Stimulated activated CD8-positive, alpha-beta memory T cell treated with anti-CD3 and anti-CD28 coated beads, Interleukin-12 subunit alpha, Interleukin-12 subunit beta, amount 100 ng/mL, for 24 hours (primary cell): ENCODE measurements around the gene CRKL.

Source experiments
- DNase-seq: peaks from one replicate; pipeline ENCODE4 v3.0.0-alpha.2; 2020; ENCODE audit errors: extremely low read depth

CRKL gene

DNA sequence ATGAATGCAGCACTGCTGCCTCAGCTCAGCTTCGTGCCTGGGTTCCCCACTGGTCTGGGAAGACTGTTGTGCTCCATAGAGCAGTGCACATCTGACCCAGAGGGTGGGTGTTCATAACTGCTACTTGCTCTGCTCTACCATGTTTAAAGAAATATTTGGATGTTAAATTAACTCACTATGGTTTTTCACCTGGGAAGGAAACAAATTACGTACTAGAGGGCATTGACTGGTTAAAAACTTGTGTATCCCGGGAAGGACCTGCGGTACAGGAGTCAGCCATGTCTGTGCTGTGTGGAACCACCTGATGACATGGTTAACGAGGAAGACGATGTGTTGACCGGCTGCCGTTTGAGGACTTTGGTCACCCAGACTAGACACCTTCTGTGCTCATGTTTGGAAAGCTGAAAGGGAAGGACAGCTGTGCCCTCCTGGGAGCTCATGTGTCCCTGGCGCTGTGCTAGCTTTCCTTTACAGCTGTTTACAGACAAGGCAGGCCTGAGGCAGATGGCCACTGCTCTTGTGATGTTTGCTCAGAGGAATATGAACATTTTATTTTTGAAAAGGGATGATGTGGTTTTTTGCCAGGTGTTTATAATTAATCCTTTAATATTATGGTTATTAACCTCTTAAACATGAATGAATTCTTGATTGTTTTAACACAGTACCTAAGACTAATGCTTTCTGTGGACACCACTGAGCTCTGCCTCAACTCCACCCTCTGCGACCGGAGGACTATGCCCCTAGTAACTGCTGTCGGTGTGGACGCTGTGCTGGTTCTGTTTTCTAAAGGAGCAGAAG is 35.5 kb downstream of the CRKL start:
- no peak for DNase-seq

DNA sequence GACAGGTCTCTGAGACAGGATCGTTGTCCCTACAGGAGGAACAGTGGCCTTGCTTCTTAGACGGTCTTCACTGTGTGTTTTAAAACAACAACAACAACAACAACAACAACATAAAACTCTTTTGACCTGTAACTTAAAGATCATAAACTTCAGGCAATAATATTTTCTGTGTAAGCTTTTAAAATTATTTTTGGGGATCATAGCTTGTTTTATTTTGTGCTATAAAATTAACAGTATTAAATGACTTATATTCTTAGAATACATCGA is 36.1 kb downstream of the CRKL start:
- no peak for DNase-seq

DNA sequence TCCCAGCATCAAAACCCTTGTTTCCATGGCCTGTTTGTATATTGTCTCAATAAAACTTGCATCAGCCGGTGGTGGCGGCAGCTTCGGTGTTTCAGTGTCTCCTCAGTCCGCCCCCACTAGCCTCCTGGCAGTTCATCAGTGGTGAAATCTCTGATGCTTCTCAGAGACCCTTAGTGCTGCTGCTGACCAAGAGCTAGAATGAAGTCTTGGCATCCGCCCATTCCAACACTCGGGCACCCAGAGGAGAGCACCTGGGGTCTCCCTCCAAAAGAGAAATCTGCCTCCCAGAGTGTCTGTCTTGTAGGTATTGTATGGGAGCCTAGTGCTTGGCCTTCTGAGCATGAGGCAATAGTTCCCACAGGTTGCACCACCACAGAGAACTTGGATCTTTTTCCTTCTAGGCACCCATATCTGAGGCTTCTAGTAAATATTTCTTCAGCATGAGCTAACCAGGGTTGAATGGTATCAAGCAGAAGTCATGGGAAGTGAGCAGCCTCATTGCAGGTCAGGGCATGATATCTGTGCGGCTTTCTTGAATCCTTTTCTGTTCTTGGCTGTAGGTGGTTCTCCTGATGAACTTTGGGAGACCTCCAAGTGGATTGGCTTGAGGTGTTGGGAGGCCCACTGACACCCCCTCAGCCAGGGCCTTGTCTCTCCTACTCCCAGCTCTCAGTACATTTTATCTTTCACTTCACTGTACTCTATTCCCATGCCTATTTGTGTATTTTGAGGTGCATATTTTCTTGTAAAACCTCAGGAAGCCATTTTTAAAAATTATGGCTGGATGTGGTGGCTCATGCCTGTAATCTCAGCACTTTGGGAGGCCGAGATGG is 36.7 kb downstream of the CRKL start:
- DNase-seq, result no peak

GRCh38 chr22:20955548-20955947 is 38.3 kb downstream of the CRKL start:
- DNase-seq, result no peak

DNA sequence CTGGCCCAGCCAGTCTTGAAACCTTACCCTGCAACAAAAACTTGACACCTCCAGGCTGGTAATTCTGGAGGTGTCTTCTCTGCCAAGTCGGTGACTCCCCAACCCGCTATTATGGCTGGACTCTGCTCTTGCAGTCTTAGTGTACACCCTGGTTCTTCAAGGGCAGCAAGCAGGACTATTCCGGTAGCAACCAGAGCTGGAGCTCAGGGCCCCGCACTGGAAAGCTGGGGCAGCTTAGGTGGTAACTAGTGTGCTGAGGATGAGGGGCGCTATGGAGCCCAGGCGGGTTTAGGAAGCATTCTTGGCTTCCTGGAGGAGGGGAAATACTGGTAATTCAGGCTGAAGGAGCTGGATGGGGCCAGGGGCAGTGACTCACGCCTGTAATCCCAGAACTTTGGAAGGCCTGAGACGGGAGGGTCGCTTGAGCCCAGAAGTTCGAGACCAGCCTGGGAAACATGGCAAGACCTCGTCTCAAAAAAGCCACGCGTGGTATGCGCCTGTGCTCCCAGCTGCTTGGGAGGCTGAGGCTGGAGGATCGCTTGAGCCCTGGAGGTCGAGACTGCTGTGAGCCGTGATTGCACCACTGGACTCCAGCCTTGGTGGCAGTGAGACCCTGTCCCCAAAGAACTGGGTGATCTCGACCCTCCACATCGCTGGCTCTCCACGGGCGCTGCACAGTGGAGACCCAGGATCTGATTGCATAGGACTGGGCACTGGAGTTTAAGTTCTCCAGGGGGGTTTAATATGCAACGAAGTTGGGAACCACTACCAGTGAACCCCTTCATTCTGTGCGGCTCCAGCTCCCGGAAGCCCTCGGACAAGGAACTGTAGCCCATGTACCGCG is 39.3 kb downstream of the CRKL start:
- DNase-seq, result no peak

DNA sequence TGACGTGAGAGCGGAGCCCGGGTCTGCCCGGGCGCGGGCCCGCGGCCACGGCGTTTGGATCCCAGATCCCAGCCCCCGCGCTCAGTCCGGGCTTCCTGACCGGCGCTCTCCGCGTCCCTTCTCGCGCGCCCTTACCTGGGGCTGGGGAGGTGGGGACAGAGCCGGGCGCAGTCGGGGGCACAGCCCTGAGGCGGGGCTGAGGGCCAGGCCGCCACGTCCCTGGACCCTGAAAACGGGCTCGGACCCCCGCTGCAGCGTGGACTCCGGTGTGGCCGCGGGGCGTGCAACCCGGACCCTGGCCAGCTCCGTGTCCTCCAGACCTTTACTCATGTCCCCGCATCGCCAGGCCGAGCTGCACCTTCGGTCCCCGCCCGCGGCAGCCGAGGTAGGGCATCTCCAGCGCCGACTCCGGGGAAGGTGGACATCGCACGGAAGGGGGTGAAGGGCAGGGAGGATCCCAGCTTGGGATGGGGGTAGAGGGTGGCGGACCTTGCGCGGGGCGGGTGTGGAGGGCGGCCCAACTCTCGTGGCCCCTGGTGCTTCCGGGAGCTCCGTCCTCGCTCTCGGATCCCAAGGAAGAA is 40.0 kb downstream of the CRKL start:
- no peak for DNase-seq

DNA sequence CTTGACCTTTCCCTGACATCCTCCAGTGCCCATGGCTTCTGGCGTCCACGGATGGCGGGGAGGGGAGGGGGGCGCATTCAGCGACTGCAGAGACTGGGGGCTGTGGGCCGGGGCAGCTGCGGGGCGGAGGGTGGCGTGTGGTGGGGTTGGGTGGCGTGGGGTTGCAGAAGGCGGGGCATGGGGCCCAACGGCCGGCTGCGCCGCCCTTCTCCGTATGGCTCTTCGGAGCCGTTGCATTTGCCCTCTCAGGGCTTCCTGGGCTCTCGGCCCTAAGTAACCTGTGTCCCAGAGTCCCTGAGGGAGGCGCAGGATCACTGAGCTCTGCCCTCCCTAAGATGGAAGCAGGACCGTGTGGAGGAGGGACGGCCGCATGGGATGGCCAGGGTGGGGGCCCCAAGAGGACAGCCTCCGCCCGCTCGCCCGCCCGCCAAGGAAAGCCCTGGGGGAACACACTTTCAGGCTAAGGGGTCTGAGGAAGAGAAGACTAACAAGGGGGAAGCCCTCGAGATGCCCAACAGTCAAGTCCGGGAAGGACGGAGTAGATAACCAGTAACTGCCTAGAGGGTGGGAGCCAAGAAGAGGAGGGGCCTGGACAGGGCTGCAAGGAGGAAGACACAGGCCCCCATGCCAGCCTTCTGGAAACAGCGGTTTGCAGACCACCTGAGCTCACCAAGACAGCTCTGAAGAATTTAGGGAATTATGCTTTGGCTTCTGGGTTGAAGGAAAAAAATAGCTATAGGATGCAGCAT is 40.6 kb downstream of the CRKL start:
- no peak for DNase-seq

DNA sequence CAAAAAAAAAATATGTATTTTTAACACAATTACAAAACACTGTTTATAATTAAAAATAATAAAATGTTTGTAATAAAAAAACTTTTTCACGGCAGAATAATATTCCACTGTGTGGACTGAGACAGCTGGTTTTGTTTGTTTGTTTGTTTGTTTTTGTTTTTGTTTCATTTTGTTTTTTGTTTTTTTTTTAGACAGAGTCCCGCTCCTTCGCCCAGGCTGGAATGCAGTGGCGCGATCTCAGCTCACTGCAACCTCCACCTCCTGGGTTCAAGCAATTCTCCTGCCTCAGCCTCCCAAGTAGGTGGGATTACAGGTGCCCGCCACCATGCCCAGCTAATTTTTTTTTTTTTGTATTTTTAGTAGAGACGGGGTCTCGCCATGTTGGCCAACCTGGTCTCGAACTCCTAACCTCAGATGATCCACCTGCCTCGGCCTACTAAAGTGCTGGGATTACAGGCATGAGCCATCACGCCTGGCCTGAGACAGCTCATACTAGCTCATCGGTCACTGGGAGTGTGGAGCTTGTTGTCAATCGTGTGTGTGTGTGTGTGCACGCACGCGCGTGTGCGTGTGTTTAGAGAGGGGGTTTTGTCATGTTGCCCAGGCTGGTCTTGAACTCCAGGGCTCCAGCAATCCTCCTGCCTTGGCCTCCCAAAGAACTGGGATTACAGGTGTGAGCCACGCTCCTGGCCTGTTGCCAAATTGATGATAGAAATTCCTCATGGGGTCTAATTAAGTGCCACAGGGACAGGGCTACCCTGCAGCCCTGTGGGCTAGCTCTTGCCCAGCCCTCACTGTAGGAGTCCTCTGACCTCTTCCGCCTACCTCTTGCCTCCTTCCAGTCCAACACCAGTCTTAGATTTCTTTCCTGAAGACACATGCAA is 42.6 kb downstream of the CRKL start:
- DNase-seq, result no peak

- DNase-seq, result no peak
Observed at GRCh38 chr22:20960609-20961008, 43.4 kb downstream of the CRKL start.

GRCh38 chr22:20962491-20962945 is 45.3 kb downstream of the CRKL start:
- no peak for DNase-seq

GRCh38 chr22:20963201-20964052 is 46.2 kb downstream of the CRKL start:
- DNase-seq, result no peak

DNA sequence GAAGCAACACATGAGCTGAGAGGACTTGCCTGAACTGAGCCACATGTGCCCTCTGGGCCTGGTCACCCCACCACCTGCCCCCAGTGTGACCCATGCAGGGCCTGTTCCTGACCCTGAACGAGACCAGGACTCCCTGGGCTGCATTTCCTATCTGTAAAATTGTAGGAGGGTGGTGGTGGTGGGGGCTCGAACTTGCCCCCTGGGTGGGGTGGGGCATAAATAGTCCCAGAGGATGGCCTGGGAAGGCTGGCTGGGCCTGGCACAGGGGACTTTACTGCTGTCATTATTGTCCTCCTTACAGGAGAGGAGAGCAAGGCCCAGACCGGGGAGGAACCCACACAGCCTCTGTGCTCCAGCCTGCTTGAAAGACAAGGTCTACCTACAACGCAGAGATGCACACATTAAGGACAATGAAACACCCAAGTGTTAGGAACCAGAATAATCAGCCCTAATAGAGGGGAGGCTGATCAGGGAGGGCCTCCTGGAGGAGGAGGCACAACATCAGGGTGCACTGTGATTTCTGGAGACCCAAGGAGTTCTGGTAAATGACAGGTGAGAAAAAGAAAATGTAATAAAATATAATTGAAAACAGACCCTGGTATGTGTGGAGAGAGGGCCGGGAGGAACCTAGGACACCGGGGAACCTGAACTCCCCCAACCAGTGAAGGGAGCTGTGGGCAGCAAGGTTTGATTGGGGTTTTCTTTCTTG is 47.0 kb downstream of the CRKL start:
- no peak for DNase-seq

DNA sequence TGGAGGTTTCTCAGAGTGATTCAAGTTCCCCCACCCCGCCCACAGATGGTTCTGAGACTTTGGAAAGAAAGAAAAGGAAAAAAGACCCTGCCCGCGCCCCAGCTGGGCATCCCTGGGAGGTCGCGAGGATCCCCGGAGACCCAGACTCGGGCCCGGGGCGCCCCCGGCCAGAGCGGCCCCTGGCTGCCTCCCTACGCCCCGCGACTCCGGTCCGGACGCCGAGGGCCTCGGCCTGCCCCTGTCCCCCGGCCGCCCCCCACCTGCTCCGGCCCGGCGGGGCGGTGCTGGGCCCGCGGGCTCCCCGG is 47.5 kb downstream of the CRKL start:
- no peak for DNase-seq

GRCh38 chr22:20965104-20965887 is 48.1 kb downstream of the CRKL start:
- no peak for DNase-seq

DNA sequence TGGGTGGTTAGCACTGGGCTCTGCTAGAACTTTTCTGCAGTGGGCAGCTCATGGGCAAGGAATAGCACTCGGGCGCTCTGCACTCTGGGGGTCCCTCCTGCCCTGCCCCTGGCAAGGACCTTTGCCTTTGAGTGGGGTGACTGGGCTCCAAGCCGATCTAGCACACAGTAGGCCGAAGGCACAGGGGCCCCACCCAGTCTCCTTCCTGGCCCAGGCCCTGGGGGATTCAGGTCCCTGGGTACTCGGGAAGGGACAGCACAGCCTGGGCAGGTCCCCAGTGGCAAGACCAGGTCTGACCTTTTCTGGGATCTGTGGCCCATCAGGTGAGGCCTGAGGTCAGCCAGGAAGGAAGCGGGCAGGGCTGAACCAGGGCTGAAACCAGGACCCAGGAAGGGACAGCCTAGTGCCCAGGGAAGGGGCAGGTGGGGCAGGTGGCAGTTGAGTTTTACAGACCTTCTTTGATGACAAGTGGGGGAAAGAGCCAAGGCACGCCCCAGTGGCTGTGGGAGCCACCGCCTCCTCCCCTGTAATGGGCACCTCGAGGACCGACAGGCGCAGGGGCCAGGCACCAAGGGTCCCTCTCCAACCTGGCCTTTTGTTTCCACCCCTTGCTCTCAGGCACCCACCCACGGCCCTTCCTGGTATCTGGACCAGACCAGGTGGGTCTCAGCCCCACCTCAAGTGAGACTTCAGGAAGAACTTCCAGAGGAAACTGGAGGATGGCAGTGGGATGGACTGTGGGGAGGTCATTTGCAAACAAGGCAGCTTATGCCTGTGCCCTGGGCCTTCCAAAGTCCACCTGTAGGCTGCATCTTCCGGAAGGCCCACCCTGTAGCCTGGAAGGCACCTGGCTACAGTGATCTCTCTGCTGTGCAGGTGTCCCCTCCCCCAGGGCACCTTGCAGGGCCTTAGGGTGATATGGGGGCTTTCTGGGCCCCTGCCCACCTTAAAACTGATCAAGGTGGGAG is 49.0 kb downstream of the CRKL start:
- no peak for DNase-seq

GRCh38 chr22:20966883-20967696 is 49.9 kb downstream of the CRKL start, which contains the start of gene AIFM3:
Gene AIFM3, plus strand, starts transcription at chr22:20967255. Its CDS starts 690 bp downstream, at chr22:20967945.
- no peak for DNase-seq
